Transverse colon (tissue), 4 donors: Measurements from ENCODE around the gene SNAP25. TPM values are rescaled to one million over a fixed set of nuclear protein-coding genes. Genes with fewer than 3 reads are reported as not detected.
A peak's percentile ranks its signal among the peaks of the same experiment; 100 is the strongest.

ENCODE experiments used
- DNase-seq: peaks from one replicate; pipeline ENCODE4 v3.0.0-alpha.2; 2019
- H3K27ac ChIP-seq, 4 donors: fragments of 200-600 bp; sonication (generic); 2 replicates each; pipeline ENCODE4 v1.5.1; 2016 to 2018; ENCODE audit warnings: inconsistent platforms in 4 of 4
- H3K27me3 ChIP-seq: fragments of 200-600 bp; sonication (generic); 2 replicates; pipeline ENCODE4 v1.5.1; 2017; ENCODE audit warnings: inconsistent platforms
- H3K36me3 ChIP-seq, 4 donors: fragments of 200-600 bp; sonication (generic); 2 replicates each; pipeline ENCODE4 v1.5.1; 2017 to 2019; ENCODE audit warnings: inconsistent platforms in 4 of 4
- H3K4me1 ChIP-seq, 4 donors: fragments of 200-600 bp; sonication (generic); 2 replicates each; pipeline ENCODE4 v1.5.1; 2017 to 2020; ENCODE audit warnings: inconsistent platforms in 4 of 4
- H3K4me3 ChIP-seq, 4 donors: fragments of 200-600 bp; sonication (generic); 1 replicate in 1 of 4; 2 replicates in 3 of 4; pipeline versions ENCODE4 v1.5.1 to v1.6.1; 2017 to 2019; ENCODE audit warnings: inconsistent platforms in 4 of 4
- H3K9me3 ChIP-seq, 2 donors: fragments of 200-600 bp; sonication (generic); 2 replicates each; pipeline ENCODE4 v1.5.1; 2017 to 2019; ENCODE audit warnings: inconsistent platforms in 2 of 2
- EP300 ChIP-seq: sonication (generic); formaldehyde crosslinking; IDR thresholded peaks from one replicate; pipeline ENCODE4 v1.6.1; 2017; ENCODE audit warnings: antibody characterized with exemption, low read depth
- POLR2A ChIP-seq: fragments of 450-650 bp; IDR thresholded peaks from one replicate; pipeline ENCODE4 v1.6.1; 2016; ENCODE audit warnings: antibody characterized with exemption, mild to moderate bottlenecking, moderate library complexity
- POLR2AphosphoS5 ChIP-seq, 3 donors: sonication (generic); formaldehyde crosslinking; IDR thresholded peaks; one replicate each; pipeline ENCODE4 v1.6.1; 2016; ENCODE audit warnings: antibody characterized with exemption in 3 of 3
- WGBS, 2 donors: methylation state at CpG; one replicate each; pipeline ENCODE4 v1.1.5; 2018; ENCODE audit warnings: low coverage in 1 of 2; 5-methylcytosine and 5-hydroxymethylcytosine counted together
- in situ Hi-C, 4 donors: fragments of 200-750 bp; cut with MboI; loops; one replicate each; pipeline versions ENCODE4 v1.15.0 to v1.15.1; 2017; ENCODE audit warnings: low sequenced_read_pairs in 3 of 4, low pct_ligation_motif_present in 1 of 4, low pct_unique_long_range_greater_than_20kb in 1 of 4
- intact Hi-C: fragments of 100-400 bp; cut with DNase I; formaldehyde crosslinking; loops from one replicate; pipeline ENCODE4 v1.15.1; 2023; ENCODE audit warnings: low total_unique reads
- total RNA-seq, 4 donors: library from RNA; depleted of rRNA; stranded (reverse); fragments of >200 nt; gene quantifications; one replicate each; pipeline ENCODE4 v1.1.0, GENCODE V29; 2016
- TF ChIP-seq, protein P1 (sequence below), 5 experiments: fragments of 200-600 bp in 3 of 5; fragments of 450-650 bp in 2 of 5; sonication (generic) in 3 of 5; IDR thresholded peaks; 1 replicate in 2 of 5; 2 replicates in 3 of 5; pipeline ENCODE4 v1.5.1; 2016 to 2017; ENCODE audit warnings: antibody characterized with exemption in 5 of 5, inconsistent platforms in 3 of 5, mild to moderate bottlenecking in 2 of 5, moderate library complexity in 1 of 5

The SNAP25 gene
- total RNA-seq, 4 donors from 2014 or later, result 1.4 to 4.2 (median 2.4) TPM; not detected in 1

GRCh38 chr20:10231290-10231689 is 12.7 kb downstream of the SNAP25 start:
- no peak for DNase-seq
- Histone ChIP-seq H3K27me3 (no peaks in the 10 kb centered on the region), H3K4me3 (no peak overlapping the region), H3K36me3 (no peaks in the 10 kb centered on the region), H3K4me1 (no peaks in the 10 kb centered on the region), H3K27ac (no peak overlapping the region), H3K9me3 (no peaks in the 10 kb centered on the region)
- intact Hi-C loops, result no loop called here
- in situ Hi-C loops, result no loop called here
- TF ChIP-seq POLR2AphosphoS5 (IDR thresholded peaks at IDR 0.05), result no peak
- TF ChIP-seq, protein P1, sequence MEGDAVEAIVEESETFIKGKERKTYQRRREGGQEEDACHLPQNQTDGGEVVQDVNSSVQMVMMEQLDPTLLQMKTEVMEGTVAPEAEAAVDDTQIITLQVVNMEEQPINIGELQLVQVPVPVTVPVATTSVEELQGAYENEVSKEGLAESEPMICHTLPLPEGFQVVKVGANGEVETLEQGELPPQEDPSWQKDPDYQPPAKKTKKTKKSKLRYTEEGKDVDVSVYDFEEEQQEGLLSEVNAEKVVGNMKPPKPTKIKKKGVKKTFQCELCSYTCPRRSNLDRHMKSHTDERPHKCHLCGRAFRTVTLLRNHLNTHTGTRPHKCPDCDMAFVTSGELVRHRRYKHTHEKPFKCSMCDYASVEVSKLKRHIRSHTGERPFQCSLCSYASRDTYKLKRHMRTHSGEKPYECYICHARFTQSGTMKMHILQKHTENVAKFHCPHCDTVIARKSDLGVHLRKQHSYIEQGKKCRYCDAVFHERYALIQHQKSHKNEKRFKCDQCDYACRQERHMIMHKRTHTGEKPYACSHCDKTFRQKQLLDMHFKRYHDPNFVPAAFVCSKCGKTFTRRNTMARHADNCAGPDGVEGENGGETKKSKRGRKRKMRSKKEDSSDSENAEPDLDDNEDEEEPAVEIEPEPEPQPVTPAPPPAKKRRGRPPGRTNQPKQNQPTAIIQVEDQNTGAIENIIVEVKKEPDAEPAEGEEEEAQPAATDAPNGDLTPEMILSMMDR (IDR thresholded peaks at IDR 0.05), result no peak
- TF ChIP-seq EP300, result no peak

GRCh38 chr20:10236540-10237533 is 18.2 kb downstream of the SNAP25 start:
- Histone ChIP-seq H3K27ac (no peak overlapping the region), H3K27me3 (no peaks in the 10 kb centered on the region), H3K4me1 (no peaks in the 10 kb centered on the region), H3K9me3 (no peaks in the 10 kb centered on the region), H3K36me3 (no peaks in the 10 kb centered on the region), H3K4me3 (no peak overlapping the region)
- intact Hi-C loops (no loop called here), in situ Hi-C loops (no loop called here)
- 76 to 89% methylated on average over 5 to 10 of the region's 10 CpGs for WGBS, 2 donors
- TF ChIP-seq EP300 (no peak), POLR2AphosphoS5 (IDR thresholded peaks at IDR 0.05) (no peak), POLR2A (no peak)
- TF ChIP-seq, protein P1 (IDR thresholded peaks at IDR 0.05), result no peak
- no peak for DNase-seq

- TF ChIP-seq EP300 (no peak), POLR2AphosphoS5 (IDR thresholded peaks at IDR 0.05) (no peak), POLR2A (no peak)
- TF ChIP-seq, protein P1 (IDR thresholded peaks at IDR 0.05), result no peak
- no peak overlapping the region for H3K4me3 ChIP-seq
- peak; percentile 27 for DNase-seq
- in situ Hi-C loops, result no loop called here
- no peaks in the 10 kb centered on the region for H3K9me3 ChIP-seq
- no peaks in the 10 kb centered on the region for H3K36me3 ChIP-seq
- intact Hi-C loops, result no loop called here
- H3K27ac ChIP-seq, result no peak overlapping the region
- WGBS, 2 donors, result 32 to 50% methylated on average over 1 to 4 of the region's 4 CpGs
- H3K27me3 ChIP-seq, result no peaks in the 10 kb centered on the region
- H3K4me1 ChIP-seq, result no peaks in the 10 kb centered on the region
Measured at GRCh38 chr20:10239954-10240353, 21.3 kb downstream of the SNAP25 start.

GRCh38 chr20:10240655-10241054 is 22.0 kb downstream of the SNAP25 start:
- TF ChIP-seq POLR2AphosphoS5 (IDR thresholded peaks at IDR 0.05) (no peak), EP300 (no peak), POLR2A (no peak)
- TF ChIP-seq, protein P1 (IDR thresholded peaks at IDR 0.05), result no peak
- no peaks in the 10 kb centered on the region for H3K4me1 ChIP-seq
- 78% methylated on average over 8 of the region's 8 CpGs; no CpG with 5 or more reads in 1 of the 2 donors for WGBS, 2 donors
- in situ Hi-C loops, result no loop called here
- H3K27ac ChIP-seq, result no peak overlapping the region
- H3K4me3 ChIP-seq, result no peak overlapping the region
- H3K27me3 ChIP-seq, result no peaks in the 10 kb centered on the region
- DNase-seq, result no peak
- no peaks in the 10 kb centered on the region for H3K36me3 ChIP-seq
- intact Hi-C loops, result no loop called here
- H3K9me3 ChIP-seq, result no peaks in the 10 kb centered on the region
